IPS DF 4.7 (cell line): ENCODE results near the gene SCG2.

ENCODE experiments used
- DNase-seq: peaks from one replicate; pipeline ENCODE4 v3.0.0-alpha.2; 2013; ENCODE audit warnings: low spot score; ENCODE audit errors: extremely low read depth

SCG2 gene, protein sequence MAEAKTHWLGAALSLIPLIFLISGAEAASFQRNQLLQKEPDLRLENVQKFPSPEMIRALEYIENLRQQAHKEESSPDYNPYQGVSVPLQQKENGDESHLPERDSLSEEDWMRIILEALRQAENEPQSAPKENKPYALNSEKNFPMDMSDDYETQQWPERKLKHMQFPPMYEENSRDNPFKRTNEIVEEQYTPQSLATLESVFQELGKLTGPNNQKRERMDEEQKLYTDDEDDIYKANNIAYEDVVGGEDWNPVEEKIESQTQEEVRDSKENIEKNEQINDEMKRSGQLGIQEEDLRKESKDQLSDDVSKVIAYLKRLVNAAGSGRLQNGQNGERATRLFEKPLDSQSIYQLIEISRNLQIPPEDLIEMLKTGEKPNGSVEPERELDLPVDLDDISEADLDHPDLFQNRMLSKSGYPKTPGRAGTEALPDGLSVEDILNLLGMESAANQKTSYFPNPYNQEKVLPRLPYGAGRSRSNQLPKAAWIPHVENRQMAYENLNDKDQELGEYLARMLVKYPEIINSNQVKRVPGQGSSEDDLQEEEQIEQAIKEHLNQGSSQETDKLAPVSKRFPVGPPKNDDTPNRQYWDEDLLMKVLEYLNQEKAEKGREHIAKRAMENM

DNA sequence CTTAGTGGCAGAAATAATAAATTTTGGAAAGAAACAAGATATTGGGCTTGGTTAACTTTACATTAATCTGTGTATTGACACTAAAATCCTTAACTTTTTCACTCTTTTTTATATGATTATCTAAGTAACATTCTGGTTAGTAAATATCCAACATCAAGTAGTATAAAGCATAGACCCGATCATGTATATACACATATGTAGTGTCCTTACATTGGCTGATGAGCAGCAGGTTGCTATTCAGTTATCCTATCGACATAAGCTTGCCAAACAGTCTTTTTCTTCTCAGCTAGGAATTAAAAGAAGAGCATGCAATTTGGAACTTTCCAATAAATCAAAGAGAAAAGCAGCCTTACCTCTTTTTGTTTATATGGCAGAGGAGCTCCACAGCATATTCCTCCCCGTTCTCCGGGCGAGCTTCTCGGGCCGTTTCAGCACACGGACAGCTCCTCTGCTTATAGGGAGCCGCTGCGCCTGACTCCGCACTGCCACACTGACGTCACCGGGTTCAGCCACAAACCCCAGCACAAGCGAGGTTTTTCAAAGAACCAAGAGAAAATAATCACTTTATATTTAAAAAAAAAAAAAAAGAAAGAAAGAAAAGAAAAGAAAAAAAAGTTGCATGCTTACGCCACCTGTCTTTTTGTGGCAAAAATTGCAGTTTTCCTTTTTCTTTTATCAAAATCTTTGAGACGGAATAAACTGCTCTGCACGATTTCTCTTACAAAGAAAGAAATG is at the start of gene SCG2:
TSS of gene SCG2 (minus strand) at position 430 of the 735 bp plus-strand sequence. CDS start 3,079 bp downstream, outside the sequence.
- DNase-seq: no peak

DNA sequence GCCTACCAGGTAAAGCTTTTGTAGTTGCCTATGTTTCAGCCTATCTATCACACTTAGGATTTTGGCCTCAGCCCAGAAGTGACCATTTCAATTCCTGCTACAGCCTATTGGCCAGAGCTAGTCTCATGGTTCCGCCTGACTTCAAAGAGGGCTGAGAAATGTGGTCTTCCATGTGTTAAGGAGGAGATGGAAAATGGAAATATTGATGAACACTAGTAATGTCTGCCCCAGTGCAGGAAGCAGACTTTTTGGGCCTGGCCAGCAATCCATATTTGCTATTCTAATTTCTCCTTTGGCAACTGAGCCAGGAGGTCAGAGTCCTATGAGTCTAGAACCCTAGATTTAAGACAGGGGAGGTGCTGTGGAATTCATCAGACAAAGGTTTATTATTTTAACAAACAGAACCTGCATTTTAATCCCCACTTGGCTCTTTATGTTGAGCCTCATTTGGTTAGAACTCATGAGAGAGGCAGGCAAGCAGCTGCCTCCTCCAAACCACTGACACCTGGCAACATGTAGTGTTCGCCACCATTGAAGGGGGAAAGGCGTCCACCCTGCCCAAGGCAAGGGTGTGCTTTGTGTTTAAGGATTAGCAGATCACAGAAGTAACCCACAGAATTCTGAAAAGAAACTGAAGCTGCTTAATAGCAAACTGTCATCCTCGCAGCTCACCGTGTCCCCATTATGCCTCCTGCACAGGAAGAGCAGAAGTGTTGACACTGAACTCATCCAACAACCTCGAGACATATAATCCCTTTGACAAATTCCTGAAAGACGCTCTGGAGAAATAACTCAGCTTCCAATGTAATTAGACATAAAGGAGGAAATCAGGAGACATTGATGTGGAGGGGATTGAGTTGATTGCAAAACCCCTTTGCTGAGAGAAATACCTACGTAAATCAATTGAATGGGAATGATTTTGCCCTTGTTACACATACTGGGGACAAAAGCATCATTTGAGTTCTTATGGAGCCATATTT is 47.7 kb upstream of the SCG2 start:
- DNase-seq: no peak

DNA sequence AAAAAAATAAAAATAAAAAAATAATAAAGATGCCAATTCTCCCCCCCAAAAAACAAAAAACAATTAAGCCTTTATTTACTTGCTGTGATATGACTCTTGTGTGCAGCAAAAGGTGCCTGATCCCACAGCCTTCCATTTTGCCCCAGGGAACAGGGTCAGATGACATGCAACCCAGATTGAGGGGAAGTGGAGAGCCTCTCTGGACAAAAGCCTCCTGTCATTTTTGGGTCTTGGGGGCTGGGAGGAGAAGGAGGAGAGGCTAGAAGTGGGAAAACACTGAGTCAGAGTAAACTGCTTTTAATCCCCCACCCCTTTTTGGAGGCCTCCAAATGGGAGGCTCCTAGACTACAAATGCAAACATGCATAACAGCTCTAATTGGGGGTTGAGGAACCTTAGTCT is 46.6 kb upstream of the SCG2 start:
- no peak for DNase-seq

DNA sequence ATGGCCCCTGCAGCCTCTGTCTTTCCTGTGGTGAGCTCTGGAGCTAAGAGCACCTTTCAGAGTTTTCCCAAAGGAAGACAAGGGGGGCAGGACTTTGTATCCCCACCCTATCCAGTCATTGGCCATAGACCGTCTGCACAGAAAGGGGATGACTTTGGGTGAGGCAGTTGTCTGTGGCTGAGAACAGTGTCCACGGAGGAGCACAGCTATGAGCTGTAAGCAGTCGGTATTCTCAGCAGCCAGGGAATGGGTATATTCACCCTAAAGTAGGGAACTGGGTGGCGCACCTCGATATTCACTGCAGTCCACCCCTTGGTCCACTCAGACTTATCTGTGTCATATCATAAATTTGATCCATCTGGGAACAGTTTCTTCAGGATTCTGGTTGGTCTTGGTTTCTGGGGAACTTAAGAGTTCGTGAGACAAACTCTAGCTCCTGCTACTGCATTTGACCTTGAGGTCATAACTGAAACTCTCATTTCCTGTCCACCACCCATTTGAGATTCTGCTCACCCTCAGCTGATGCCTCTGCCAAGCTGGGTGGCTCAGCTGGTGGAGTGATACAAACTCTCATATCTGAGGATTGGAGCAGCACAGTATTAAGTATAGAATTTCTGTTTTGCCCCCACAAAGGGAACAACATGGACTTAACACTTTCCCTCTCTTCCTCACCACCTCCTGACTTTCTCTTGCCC is 45.2 kb upstream of the SCG2 start:
- DNase-seq: no peak

DNA sequence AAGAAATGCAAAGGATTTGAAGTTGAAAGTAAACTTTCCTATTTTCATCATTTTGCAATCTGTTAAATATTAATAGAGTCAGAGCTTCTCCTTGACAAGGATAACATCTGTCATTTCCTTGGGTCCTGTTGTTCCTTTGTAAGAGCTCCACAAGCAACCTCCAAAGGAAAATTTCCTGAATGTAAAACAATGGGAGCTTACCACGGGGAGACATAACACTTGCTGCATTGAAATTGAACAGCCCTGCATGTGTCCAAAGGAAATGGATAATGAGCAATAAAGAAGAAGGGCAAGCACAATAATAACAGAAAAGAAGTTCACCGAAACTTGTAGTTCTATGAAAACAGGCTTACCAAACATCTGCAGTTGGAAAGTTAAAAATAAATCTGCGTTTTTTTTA is 42.0 kb upstream of the SCG2 start:
- DNase-seq: peak; percentile 25

DNA sequence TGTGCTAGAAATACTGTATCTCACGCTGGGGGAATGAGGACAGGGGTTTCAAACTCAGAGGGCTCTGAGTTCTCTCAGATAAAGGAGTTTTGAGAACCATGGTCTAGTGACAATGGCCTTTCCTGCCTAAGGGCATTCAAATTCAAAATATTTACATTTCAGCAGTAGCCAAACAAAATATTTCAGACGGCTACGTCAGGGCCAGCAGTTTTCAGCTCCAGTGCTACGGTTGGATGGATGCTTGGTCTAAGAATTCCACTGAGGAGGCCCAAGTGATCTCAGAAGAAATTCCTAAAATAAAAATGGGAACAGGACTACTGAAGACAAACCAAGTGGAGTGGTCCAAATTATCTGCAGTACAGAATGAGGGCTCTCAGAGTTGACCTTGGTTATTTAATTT is 41.1 kb upstream of the SCG2 start:
- DNase-seq: no peak

DNA sequence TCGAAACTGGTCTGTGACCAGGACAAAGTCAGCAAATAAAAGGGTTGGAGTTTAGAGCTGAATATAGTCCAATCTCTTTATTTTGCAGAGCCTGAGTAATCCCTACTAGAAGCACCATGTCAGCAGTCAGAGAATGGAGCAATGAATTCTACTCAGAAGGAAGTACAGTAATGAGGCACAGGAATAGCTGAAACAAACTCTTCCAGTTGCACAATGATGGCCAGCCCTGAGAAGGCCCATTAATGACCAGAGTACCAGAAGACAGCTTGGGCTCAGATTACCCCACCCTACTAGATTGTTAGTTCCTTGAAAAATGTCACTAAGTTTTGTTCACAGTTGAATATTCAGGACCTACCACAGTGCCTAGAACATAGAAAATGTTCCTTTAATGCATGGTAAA is 40.3 kb upstream of the SCG2 start:
- DNase-seq: no peak

DNA sequence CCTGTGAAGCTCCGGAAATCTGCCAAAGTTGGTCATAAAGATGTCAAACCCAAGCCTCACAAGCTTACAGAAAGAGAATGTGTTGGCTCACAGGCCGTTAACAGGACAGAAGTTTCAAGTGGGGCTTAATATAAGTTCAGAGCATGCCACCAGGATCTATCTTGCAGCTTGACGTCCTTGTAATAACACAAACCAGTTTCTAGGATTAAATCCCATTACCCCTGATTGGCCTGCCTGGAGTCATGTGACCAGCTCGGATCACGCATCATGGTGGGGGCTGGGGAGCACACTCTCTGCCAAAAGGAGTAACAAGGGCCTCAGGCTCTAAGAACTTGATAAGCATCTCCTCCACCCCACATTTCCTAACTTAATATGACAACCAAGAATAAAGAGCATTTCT is 38.9 kb upstream of the SCG2 start:
- DNase-seq: no peak

DNA sequence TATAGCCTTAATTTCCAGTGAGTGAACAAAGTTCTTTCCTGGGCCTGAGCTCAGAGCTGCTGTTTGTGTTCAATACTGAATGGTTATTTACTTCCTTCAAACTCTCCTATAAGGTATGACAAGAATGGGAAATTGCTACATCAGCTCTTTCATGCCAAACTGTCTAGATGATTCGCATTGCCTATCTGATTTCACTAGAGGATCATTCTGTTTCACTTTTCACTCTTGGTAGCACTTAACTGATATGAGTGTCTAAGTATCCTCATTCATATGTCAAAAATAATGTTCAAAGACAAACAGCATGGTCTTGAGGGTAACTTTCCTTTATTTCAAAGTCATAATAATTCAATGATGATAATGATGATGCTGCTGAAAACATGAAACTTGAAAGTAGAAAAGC is 32.9 kb upstream of the SCG2 start:
- DNase-seq: no peak

DNA sequence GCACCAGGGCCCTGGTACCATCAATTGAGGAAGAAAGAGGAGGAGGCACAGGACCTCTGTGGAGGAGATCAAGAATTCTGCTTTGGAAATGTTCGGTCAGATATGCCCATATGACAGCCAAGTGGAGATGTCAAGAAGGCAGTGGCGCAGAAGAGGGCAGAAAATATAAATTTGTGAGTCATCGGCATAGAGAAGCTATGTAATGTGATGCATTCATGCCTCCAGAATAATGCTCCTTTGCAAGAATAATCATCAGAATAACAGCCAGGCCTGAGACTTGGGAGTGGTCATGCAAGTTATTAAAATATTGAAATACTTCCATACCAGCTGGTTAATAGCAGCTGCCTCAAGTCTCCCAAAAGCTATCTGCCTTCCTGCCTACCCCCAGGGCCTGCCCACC is 32.1 kb upstream of the SCG2 start:
- no peak for DNase-seq

DNA sequence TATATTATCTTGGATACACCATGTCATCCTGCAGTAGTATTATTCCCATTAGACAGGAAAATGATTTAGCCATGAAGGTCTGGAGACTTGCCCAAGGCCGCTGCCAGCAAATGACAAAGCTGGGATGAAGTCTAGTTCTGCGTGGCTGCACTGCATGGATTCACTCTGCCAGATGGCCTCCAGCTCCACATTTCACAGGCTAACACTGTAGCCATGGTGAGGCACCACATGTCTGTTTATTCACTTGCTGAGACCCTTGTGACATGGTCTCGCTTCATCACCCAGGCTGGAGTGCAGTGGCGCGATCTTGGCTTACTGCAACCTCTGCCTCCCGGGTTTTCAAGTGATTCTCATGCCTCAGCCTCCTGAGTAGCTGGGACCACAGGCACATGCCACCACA is 31.5 kb upstream of the SCG2 start:
- no peak for DNase-seq

DNA sequence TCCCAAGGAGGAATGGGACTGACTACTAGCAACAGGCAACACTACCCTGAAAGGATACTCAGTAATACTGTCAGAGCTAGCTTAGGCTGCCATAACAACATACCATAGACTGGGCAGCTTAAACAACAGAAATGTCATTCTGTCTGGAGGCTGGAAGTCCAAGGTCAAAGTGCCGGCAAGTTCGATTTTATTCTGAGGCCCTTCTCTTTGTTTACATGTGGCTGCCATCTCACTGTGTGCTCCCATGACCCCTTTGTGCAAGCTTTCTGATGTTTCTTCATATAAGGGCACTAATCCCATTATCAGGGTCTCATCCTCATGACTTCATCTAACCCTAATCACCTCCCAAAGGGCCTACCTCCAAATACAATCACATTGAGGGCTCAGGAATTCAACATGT is 30.7 kb upstream of the SCG2 start:
- no peak for DNase-seq

DNA sequence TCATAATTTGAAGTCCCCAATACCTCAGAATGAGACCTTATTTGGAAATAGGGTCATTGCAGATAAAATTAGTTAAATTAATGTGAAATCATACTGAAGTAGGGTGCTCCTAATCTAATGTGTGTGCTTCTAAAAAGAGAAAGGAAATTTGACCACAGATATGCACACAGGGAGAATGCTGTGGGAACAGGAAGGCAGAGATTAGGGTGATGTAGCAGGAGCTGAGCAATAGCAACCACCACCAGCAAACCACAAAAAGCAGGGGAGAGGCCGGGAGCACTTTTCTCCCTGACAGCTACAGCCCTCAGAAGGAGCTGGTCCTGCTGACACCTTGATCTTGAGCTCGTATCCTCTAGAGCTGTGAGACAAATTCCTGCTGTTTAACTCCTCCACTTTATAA is 24.6 kb upstream of the SCG2 start:
- DNase-seq: no peak

DNA sequence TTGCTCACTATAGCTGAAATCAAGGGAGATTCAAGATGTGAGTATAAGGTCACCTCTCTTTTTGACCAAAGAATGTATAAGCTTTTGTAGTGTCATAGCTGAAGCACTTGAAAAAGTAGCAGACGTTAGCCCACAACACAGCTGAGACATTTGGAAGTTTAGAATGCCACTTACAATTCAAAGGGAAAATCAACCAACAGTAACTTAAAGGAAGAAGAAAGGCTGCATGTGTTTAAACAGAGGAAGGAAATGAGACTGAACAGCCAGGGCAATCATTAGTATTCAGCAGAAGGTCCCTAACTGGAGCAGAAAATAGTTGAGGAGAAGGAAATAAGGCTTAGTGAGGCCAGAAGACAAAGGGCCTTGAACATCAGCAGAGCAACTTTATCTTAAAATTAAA is 23.5 kb upstream of the SCG2 start:
- no peak for DNase-seq

DNA sequence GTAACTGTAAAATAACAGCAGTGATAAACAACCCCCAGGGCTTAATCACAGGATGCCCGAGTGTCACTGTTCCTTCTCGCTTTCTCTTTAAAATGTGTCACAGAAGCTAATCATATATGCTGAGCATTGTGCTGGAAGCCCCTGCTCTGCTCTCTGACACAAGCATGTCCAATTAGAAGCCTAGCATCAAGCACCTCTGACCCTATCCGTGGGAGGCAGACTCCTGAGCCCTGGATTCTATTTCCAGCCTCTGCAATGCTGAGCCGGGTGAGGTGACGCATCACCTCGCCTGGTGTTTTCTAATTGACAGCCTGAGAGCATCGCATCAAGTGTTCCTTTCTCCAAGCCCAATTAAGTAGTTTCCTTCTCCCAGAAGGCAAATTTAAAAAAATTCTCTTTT is 19.7 kb upstream of the SCG2 start:
- no peak for DNase-seq

DNA sequence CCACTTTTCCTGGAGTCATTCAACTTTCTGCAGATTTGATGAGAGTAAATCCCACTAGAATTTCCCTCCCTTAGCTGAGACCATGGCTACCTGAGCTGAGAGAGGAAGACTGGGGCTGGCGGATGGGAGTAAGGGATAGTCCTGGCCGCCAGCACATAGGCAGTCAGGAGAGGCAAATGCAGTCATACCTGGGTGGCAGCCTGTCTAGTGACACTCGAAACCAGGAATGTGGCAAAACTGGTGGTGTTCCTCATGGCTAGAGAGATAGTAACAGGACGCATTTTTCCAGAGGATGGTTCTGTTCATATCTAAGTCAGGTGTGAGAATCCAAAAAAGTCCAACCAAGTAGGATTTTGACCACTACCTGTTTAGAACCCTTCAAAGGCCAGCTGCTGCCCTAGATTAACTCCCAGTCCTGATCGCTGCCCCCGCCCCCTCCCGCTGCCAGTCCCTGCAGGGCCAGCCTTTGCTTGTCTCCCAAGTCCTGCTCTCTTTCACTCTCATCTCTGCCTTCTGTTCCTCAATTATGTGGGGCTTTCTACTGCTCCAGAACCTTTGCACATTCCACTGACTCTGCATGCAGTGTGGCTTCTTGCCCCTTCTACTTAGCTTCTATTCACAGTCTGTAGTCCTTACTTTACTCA is 17.4 kb upstream of the SCG2 start:
- DNase-seq: no peak

DNA sequence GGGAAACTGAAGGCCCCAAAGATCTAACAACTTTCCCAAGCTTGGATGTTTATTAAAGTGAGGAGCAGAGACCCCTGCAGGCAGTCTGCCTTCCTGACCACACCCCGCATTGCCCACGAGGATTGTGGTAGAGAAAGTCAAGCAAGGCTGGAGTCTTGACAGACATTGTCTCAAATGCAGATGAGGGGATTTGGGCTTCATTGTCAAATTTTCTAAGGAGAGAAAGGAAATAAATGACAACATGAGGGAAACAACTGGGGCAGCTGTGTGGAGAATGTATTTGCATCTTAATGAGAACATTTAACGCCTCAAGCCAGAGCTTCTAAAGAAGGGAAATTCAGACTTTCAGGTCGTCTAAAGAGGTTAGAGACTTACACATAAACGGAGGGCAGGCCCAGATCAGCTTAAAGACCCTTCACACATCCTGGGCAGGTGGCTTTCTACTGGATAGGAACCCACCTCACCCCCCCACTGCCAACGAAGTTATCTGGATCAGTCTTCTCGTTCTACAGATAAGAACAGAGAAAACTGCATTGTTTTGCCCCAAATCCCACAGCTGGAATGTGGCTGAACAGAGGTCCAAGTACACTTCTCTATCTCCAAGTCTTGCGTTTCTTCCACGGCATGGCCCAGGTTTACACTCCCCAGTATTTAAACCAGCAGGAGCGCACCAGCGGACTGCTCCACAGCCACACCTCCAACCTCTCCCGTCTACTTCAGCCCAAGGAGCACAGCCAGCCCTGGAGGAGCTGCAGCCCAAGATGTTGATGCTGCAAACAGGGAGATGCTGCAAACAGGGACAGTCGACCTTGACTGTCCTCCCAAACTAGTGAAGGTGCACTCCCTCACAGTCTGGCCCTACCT is 16.2 kb upstream of the SCG2 start:
- peak; percentile 96 for DNase-seq

DNA sequence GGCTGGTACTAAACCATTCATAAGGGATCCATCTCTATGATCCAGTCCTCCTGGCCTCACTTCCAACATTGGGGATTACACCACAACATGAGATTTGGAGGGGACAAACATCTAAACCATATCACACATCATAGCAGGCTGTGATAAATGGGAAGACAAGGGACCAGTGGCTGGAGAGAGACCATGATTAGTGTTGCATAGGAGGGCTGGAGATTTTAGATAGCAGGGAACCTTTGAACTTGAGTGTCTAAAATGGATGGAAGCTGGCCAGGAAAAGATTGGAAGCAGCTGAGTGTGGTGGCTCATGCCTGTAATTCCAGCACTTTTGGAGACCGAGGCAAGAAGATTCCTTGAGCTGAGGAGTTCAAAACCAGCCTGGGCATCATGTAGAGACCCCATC is 12.4 kb upstream of the SCG2 start:
- DNase-seq: no peak
